ENCODE results near the gene GNB1.

DNA sequence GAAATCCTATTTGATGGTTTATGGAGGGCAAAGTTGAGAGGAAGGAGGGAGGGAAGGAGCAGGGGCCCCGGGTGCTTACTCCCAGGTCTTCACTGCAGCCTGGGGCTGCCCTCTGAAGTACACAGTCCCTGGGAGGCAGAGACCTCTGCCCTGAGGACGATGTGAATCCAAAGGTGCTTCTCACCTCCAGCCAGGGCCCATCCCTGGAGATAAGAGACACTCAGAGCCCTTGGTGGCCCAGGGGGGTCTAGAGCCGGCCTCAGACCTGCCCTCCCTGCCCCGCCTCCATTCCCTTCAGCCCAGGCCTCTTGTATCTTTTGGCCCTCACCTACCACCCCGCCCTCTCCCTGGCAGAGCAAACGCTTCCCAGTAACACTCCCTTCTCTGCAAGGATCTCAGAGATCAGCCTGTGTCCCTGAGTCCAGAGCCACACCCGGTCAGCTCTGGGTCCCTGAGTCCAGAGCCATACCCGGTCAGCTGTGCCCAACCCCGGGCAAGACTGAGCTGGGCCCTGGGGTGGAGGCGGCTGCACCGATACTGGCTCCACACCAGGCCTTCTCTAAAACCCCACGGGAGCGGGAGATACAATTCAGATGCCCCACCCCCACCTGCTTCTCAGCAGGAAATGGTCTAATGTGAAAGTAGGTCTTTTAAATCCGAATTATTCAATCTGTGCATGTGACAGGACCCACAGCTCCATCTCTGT is 3.6 kb upstream of the GNB1 start:
- TF ChIP-seq TCF12 (IDR thresholded peaks at IDR 0.05) (no peak), MXI1 (IDR thresholded peaks at IDR 0.05; ENCODE audit: low read depth, low read length) (no peak), SIN3A (IDR thresholded peaks at IDR 0.05; ENCODE audit: borderline replicate concordance, low read depth, low read length) (no peak), JUND (IDR thresholded peaks at IDR 0.05) (no peak), MEF2A (IDR thresholded peaks at IDR 0.05; ENCODE audit: borderline replicate concordance, low read depth) (no peak), RCOR1 (IDR thresholded peaks at IDR 0.05; ENCODE audit: low read length) (no peak), NRF1 (IDR thresholded peaks at IDR 0.05; ENCODE audit: low read depth, low read length) (no peak), NFIC (IDR thresholded peaks at IDR 0.05; ENCODE audit: borderline replicate concordance) (no peak), EP300 (IDR thresholded peaks at IDR 0.05; ENCODE audit: borderline replicate concordance in 1 of 2, low read depth in 1 of 2, low read length in 1 of 2) (no peak), TAF1 (IDR thresholded peaks at IDR 0.05; ENCODE audit: borderline replicate concordance, low read depth, low read length) (no peak)
- TF ChIP-seq, protein P1, sequence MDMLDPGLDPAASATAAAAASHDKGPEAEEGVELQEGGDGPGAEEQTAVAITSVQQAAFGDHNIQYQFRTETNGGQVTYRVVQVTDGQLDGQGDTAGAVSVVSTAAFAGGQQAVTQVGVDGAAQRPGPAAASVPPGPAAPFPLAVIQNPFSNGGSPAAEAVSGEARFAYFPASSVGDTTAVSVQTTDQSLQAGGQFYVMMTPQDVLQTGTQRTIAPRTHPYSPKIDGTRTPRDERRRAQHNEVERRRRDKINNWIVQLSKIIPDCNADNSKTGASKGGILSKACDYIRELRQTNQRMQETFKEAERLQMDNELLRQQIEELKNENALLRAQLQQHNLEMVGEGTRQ (IDR thresholded peaks at IDR 0.05; ENCODE audit: borderline replicate concordance, low read depth, low read length): no peak
- TF ChIP-seq, protein P2, sequence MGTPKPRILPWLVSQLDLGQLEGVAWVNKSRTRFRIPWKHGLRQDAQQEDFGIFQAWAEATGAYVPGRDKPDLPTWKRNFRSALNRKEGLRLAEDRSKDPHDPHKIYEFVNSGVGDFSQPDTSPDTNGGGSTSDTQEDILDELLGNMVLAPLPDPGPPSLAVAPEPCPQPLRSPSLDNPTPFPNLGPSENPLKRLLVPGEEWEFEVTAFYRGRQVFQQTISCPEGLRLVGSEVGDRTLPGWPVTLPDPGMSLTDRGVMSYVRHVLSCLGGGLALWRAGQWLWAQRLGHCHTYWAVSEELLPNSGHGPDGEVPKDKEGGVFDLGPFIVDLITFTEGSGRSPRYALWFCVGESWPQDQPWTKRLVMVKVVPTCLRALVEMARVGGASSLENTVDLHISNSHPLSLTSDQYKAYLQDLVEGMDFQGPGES (IDR thresholded peaks at IDR 0.05; ENCODE audit: low read depth, low read length): no peak
- TF ChIP-seq, protein P3, sequence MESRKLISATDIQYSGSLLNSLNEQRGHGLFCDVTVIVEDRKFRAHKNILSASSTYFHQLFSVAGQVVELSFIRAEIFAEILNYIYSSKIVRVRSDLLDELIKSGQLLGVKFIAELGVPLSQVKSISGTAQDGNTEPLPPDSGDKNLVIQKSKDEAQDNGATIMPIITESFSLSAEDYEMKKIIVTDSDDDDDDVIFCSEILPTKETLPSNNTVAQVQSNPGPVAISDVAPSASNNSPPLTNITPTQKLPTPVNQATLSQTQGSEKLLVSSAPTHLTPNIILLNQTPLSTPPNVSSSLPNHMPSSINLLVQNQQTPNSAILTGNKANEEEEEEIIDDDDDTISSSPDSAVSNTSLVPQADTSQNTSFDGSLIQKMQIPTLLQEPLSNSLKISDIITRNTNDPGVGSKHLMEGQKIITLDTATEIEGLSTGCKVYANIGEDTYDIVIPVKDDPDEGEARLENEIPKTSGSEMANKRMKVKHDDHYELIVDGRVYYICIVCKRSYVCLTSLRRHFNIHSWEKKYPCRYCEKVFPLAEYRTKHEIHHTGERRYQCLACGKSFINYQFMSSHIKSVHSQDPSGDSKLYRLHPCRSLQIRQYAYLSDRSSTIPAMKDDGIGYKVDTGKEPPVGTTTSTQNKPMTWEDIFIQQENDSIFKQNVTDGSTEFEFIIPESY (IDR thresholded peaks at IDR 0.05; ENCODE audit: borderline replicate concordance, low read depth): no peak
- TF ChIP-seq, protein P4, sequence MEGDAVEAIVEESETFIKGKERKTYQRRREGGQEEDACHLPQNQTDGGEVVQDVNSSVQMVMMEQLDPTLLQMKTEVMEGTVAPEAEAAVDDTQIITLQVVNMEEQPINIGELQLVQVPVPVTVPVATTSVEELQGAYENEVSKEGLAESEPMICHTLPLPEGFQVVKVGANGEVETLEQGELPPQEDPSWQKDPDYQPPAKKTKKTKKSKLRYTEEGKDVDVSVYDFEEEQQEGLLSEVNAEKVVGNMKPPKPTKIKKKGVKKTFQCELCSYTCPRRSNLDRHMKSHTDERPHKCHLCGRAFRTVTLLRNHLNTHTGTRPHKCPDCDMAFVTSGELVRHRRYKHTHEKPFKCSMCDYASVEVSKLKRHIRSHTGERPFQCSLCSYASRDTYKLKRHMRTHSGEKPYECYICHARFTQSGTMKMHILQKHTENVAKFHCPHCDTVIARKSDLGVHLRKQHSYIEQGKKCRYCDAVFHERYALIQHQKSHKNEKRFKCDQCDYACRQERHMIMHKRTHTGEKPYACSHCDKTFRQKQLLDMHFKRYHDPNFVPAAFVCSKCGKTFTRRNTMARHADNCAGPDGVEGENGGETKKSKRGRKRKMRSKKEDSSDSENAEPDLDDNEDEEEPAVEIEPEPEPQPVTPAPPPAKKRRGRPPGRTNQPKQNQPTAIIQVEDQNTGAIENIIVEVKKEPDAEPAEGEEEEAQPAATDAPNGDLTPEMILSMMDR (IDR thresholded peaks at IDR 0.05): no peak
